Breast epithelium (tissue), 3 donors: Measurements from ENCODE around the gene SLC30A10.

Experiments
- CTCF ChIP-seq, 3 donors: fragments of 450-650 bp; IDR thresholded peaks; one replicate each; pipeline ENCODE4 v1.5.1; 2016 to 2017; ENCODE audit warnings: antibody characterized with exemption in 3 of 3, mild to moderate bottlenecking in 3 of 3, moderate library complexity in 3 of 3
- POLR2A ChIP-seq: fragments of 450-650 bp; IDR thresholded peaks from one replicate; pipeline ENCODE4 v1.6.1; 2016; ENCODE audit warnings: antibody characterized with exemption, mild to moderate bottlenecking, moderate library complexity
- POLR2AphosphoS5 ChIP-seq, 3 donors: sonication (generic); formaldehyde crosslinking; IDR thresholded peaks; one replicate each; pipeline ENCODE4 v1.6.1; 2017; ENCODE audit warnings: antibody characterized with exemption in 3 of 3

- TF ChIP-seq CTCF (IDR thresholded peaks at IDR 0.05), result no peak
- TF ChIP-seq POLR2A, result no peak
- TF ChIP-seq POLR2AphosphoS5 (IDR thresholded peaks at IDR 0.05), result no peak
Observed at GRCh38 chr1:219903353-219903871, 24.9 kb downstream of the SLC30A10 start.
